ENCODE results near the gene ZNF680.

Gene ZNF680

DNA sequence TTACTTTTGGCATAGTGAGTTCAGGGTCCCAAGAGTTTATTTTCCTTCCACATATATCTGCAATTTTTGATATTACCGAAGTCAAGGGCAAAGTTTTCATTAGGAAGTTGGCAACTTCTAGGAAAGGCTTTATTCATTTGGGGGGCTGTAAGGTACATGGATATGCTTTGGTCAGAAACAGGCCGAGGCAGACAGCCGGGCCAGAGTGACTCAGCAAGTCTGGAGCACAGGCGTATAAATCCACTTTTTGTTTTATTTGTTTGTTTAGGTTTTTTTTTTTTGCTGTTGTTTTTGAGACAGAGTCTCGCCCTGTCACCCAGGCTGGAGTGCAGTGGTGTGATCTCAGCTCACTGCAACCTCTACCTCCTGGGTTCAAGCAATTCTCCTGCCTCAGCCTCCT lies 3.7 kb downstream of the ZNF680 start:
- no peak overlapping the region for H3K27ac ChIP-seq (replicated peaks)
- H3K4me3 ChIP-seq (replicated peaks; ENCODE audit: insufficient read depth, low read length): no peak overlapping the region
- TF ChIP-seq, protein P1, sequence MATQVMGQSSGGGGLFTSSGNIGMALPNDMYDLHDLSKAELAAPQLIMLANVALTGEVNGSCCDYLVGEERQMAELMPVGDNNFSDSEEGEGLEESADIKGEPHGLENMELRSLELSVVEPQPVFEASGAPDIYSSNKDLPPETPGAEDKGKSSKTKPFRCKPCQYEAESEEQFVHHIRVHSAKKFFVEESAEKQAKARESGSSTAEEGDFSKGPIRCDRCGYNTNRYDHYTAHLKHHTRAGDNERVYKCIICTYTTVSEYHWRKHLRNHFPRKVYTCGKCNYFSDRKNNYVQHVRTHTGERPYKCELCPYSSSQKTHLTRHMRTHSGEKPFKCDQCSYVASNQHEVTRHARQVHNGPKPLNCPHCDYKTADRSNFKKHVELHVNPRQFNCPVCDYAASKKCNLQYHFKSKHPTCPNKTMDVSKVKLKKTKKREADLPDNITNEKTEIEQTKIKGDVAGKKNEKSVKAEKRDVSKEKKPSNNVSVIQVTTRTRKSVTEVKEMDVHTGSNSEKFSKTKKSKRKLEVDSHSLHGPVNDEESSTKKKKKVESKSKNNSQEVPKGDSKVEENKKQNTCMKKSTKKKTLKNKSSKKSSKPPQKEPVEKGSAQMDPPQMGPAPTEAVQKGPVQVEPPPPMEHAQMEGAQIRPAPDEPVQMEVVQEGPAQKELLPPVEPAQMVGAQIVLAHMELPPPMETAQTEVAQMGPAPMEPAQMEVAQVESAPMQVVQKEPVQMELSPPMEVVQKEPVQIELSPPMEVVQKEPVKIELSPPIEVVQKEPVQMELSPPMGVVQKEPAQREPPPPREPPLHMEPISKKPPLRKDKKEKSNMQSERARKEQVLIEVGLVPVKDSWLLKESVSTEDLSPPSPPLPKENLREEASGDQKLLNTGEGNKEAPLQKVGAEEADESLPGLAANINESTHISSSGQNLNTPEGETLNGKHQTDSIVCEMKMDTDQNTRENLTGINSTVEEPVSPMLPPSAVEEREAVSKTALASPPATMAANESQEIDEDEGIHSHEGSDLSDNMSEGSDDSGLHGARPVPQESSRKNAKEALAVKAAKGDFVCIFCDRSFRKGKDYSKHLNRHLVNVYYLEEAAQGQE (IDR thresholded peaks at IDR 0.05; ENCODE audit: insufficient replicate concordance, low read depth): no peak
- no peak for TF ChIP-seq SPI1 (IDR thresholded peaks at IDR 0.05; ENCODE audit: borderline replicate concordance, low read depth)
- TF ChIP-seq GABPA (IDR thresholded peaks at IDR 0.05; ENCODE audit: low read depth): no peak
- no peak for TF ChIP-seq POLR2AphosphoS5 (IDR thresholded peaks at IDR 0.05; ENCODE audit: low read depth)
- no peak for TF ChIP-seq CTCF (IDR thresholded peaks at IDR 0.05; ENCODE audit: insufficient read depth, low read length)
- H3K27me3 ChIP-seq (ENCODE audit: insufficient read depth, poor library complexity, severe bottlenecking): no peaks in the 10 kb centered on the region
- no peak for DNase-seq (ENCODE audit: low read depth in 1 of 2, low spot score in 1 of 2)

- Histone ChIP-seq H3K27ac (replicated peaks) (no peak overlapping the region), H3K27me3 (ENCODE audit: insufficient read depth, poor library complexity, severe bottlenecking) (no peaks in the 10 kb centered on the region), H3K4me3 (replicated peaks; ENCODE audit: insufficient read depth, low read length) (no peak overlapping the region)
- no peak for DNase-seq (ENCODE audit: low read depth in 1 of 2, low spot score in 1 of 2)
- TF ChIP-seq, protein P1 (IDR thresholded peaks at IDR 0.05; ENCODE audit: insufficient replicate concordance, low read depth): no peak
- no peak for TF ChIP-seq POLR2AphosphoS5 (IDR thresholded peaks at IDR 0.05; ENCODE audit: low read depth)
- no peak for TF ChIP-seq CTCF (IDR thresholded peaks at IDR 0.05; ENCODE audit: insufficient read depth, low read length)
- no peak for TF ChIP-seq GABPA (IDR thresholded peaks at IDR 0.05; ENCODE audit: low read depth)
- TF ChIP-seq SPI1 (IDR thresholded peaks at IDR 0.05; ENCODE audit: borderline replicate concordance, low read depth): no peak
These were observed 4.1 kb downstream of the ZNF680 start for GRCh38 chr7:64558781-64559180.

DNA sequence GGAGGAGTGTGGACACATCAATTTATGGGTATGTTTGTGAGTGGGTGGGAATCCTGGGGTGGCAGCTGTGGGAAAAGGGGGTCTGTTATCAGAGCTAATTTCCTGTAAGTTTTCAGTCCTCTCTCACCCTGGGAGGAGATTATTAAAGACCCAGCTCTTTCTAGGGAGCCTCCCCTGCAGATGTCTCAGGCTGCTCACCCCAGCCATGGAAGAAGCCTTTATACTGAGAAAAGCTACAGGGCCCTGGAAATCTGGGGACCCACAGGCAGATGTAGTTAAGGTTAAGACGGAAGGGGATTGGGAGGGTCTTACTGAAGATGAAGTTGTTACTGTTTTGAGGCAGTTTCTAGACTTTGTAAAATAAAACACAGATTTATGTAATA lies 4.6 kb downstream of the ZNF680 start:
- Histone ChIP-seq H3K27ac (replicated peaks) (no peak overlapping the region), H3K4me3 (replicated peaks; ENCODE audit: insufficient read depth, low read length) (no peak overlapping the region), H3K27me3 (ENCODE audit: insufficient read depth, poor library complexity, severe bottlenecking) (no peaks in the 10 kb centered on the region)
- no peak for DNase-seq (ENCODE audit: low read depth in 1 of 2, low spot score in 1 of 2)
- TF ChIP-seq SPI1 (IDR thresholded peaks at IDR 0.05; ENCODE audit: borderline replicate concordance, low read depth): no peak
- no peak for TF ChIP-seq GABPA (IDR thresholded peaks at IDR 0.05; ENCODE audit: low read depth)
- TF ChIP-seq, protein P1 (IDR thresholded peaks at IDR 0.05; ENCODE audit: insufficient replicate concordance, low read depth): no peak
- TF ChIP-seq POLR2AphosphoS5 (IDR thresholded peaks at IDR 0.05; ENCODE audit: low read depth): no peak
- TF ChIP-seq CTCF (IDR thresholded peaks at IDR 0.05; ENCODE audit: insufficient read depth, low read length): no peak
